HepG2 (cell line): ENCODE measurements around the gene CHRNB2. TPM values are rescaled to one million over a fixed set of nuclear protein-coding genes. Genes with fewer than 3 reads are reported as not detected.

Source experiments
- BORCS8-MEF2B ChIP-seq: sonication (generic); formaldehyde crosslinking; IDR thresholded peaks from 2 replicates; pipeline ENCODE4 v1.8.0; 2022; ENCODE audit warnings: mild to moderate bottlenecking, missing genetic modification reagents
- EED ChIP-seq: sonication (generic); formaldehyde crosslinking; IDR thresholded peaks from 2 replicates; pipeline ENCODE4 v1.5.0; 2020; ENCODE audit warnings: mild to moderate bottlenecking, missing genetic modification reagents
- GLMP ChIP-seq: sonication (generic); formaldehyde crosslinking; IDR thresholded peaks from 2 replicates; pipeline ENCODE4 v1.9.0; 2021; ENCODE audit warnings: missing genetic modification reagents, mild to moderate bottlenecking, borderline replicate concordance
- HNRNPH1 ChIP-seq: fragments of 200-400 bp; formaldehyde crosslinking; optimal IDR thresholded peaks from 2 replicates; pipeline ENCODE3; 2017; ENCODE audit warnings: mild to moderate bottlenecking, low read depth, low read length
- HNRNPUL1 ChIP-seq: fragments of 200-400 bp; formaldehyde crosslinking; IDR thresholded peaks from 2 replicates; pipeline ENCODE4 v1.6.1; 2017; ENCODE audit warnings: low read depth, mild to moderate bottlenecking, low read length, moderate library complexity
- JDP2 ChIP-seq: sonication (generic); formaldehyde crosslinking; IDR thresholded peaks from 2 replicates; pipeline ENCODE4 v1.8.1; 2022; ENCODE audit warnings: missing genetic modification reagents, borderline replicate concordance
- MLXIP ChIP-seq: sonication (generic); formaldehyde crosslinking; IDR thresholded peaks from 2 replicates; pipeline ENCODE4 v1.9.0; 2021; ENCODE audit warnings: missing genetic modification reagents, borderline replicate concordance
- ZBTB20 ChIP-seq: sonication (generic); formaldehyde crosslinking; IDR thresholded peaks from 2 replicates; pipeline ENCODE4 v1.8.1; 2023; ENCODE audit warnings: missing genetic modification reagents, low read depth, mild to moderate bottlenecking, borderline replicate concordance
- ZBTB38 ChIP-seq: sonication (generic); formaldehyde crosslinking; IDR thresholded peaks from 2 replicates; pipeline ENCODE4 v1.5.1; 2020; ENCODE audit warnings: mild to moderate bottlenecking, missing genetic modification reagents
- ZFAT ChIP-seq: sonication (generic); formaldehyde crosslinking; conservative IDR thresholded peaks from 2 replicates; pipeline ENCODE4 v1.8.1; 2023; ENCODE audit warnings: missing genetic modification reagents, inconsistent platforms
- ZNF543 ChIP-seq: sonication (generic); formaldehyde crosslinking; IDR thresholded peaks from 2 replicates; pipeline ENCODE4 v1.4.0; 2020; ENCODE audit warnings: mild to moderate bottlenecking, missing genetic modification reagents
- ZNF670 ChIP-seq: sonication (generic); formaldehyde crosslinking; IDR thresholded peaks from 2 replicates; pipeline ENCODE4 v1.8.0; 2022; ENCODE audit warnings: mild to moderate bottlenecking, missing genetic modification reagents, borderline replicate concordance
- ZNF776 ChIP-seq: sonication (generic); formaldehyde crosslinking; IDR thresholded peaks from 2 replicates; pipeline ENCODE4 v1.4.0; 2020; ENCODE audit warnings: mild to moderate bottlenecking, missing genetic modification reagents
- ZNF850 ChIP-seq: sonication (generic); formaldehyde crosslinking; conservative IDR thresholded peaks from 2 replicates; pipeline ENCODE4 v1.9.0; 2021; ENCODE audit warnings: mild to moderate bottlenecking, missing genetic modification reagents
- polyA plus RNA-seq, 8 experiments: library from polyadenylated mRNA; depleted of rRNA in 3 of 8; stranded (reverse) in 7 of 8; unstranded in 1 of 8; fragments of >200 nt; fragmentation: Illumina TruSeq in 4 of 8; extraction: Trizol in 4 of 8; gene quantifications; 2 replicates each; pipeline versions ENCODE4 v1.2.1 to v1.2.3, GENCODE V29; 2011 to 2016; ENCODE audit warnings: low read depth in 4 of 8, missing spikeins in 1 of 8, mixed read lengths in 1 of 8; ENCODE audit not compliant: insufficient read depth in 1 of 8
- total RNA-seq, 5 experiments: library from RNA; depleted of rRNA; stranded (reverse); fragments of >200 nt; fragmentation: Illumina TruSeq; extraction: Trizol; gene quantifications; 2 replicates each; pipeline ENCODE4 v1.2.3, GENCODE V29; 2016; ENCODE audit warnings: low read depth in 1 of 5
- TF ChIP-seq, protein P1 (sequence below): sonication (generic); formaldehyde crosslinking; IDR thresholded peaks from 2 replicates; pipeline ENCODE4 v1.4.0; 2020; ENCODE audit warnings: missing genetic modification reagents
- TF ChIP-seq, protein P2 (sequence below): sonication (generic); formaldehyde crosslinking; IDR thresholded peaks from 2 replicates; pipeline ENCODE4 v1.5.1; 2020; ENCODE audit warnings: mild to moderate bottlenecking, missing genetic modification reagents, moderate library complexity
- TF ChIP-seq, protein P3 (sequence below): sonication (generic); formaldehyde crosslinking; IDR thresholded peaks from 2 replicates; pipeline ENCODE4 v1.5.0; 2020; ENCODE audit warnings: missing genetic modification reagents, mild to moderate bottlenecking, borderline replicate concordance
- TF ChIP-seq, protein P4 (sequence below): fragments of 450-650 bp; IDR thresholded peaks from 2 replicates; pipeline ENCODE4 v1.6.1; 2017

Gene CHRNB2
- total and polyA plus RNA-seq, 2 of the 13 experiments (the other 11 are each of a cell fraction or from before 2014, with no cell fraction given), result 0.03 to 0.07 TPM

GRCh38 chr1:154558720-154559465, 8.7 kb upstream of the CHRNB2 start (continued):
- TF ChIP-seq, protein P1, sequence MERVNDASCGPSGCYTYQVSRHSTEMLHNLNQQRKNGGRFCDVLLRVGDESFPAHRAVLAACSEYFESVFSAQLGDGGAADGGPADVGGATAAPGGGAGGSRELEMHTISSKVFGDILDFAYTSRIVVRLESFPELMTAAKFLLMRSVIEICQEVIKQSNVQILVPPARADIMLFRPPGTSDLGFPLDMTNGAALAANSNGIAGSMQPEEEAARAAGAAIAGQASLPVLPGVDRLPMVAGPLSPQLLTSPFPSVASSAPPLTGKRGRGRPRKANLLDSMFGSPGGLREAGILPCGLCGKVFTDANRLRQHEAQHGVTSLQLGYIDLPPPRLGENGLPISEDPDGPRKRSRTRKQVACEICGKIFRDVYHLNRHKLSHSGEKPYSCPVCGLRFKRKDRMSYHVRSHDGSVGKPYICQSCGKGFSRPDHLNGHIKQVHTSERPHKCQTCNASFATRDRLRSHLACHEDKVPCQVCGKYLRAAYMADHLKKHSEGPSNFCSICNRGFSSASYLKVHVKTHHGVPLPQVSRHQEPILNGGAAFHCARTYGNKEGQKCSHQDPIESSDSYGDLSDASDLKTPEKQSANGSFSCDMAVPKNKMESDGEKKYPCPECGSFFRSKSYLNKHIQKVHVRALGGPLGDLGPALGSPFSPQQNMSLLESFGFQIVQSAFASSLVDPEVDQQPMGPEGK (CRISPR knock-in tag), result no peak
- TF ChIP-seq HNRNPH1 (no peak), GLMP (no peak), ZFAT (CRISPR knock-in tag) (peak; percentile 93), ZNF850 (CRISPR knock-in tag) (0 out of 2 replicates have a peak, but pooled peaks have one; percentile 58), ZNF670 (CRISPR knock-in tag) (peak; percentile 87; the same call in 1 of the 2 replicates), ZNF776 (CRISPR knock-in tag) (peak; percentile 98), HNRNPUL1 (0 out of 2 replicates have a peak, but pooled peaks have one; percentile 46), MLXIP (CRISPR knock-in tag) (peak; percentile 87), ZBTB38 (CRISPR knock-in tag) (peak; percentile 94), EED (CRISPR knock-in tag) (peak; percentile 96), ZBTB20 (CRISPR knock-in tag) (peak; percentile 96; the same call in 1 of the 2 replicates), BORCS8-MEF2B (CRISPR knock-in tag) (peak; percentile 98), ZNF543 (CRISPR knock-in tag) (peak; percentile 99), JDP2 (peak; percentile 92)
- TF ChIP-seq, protein P2, sequence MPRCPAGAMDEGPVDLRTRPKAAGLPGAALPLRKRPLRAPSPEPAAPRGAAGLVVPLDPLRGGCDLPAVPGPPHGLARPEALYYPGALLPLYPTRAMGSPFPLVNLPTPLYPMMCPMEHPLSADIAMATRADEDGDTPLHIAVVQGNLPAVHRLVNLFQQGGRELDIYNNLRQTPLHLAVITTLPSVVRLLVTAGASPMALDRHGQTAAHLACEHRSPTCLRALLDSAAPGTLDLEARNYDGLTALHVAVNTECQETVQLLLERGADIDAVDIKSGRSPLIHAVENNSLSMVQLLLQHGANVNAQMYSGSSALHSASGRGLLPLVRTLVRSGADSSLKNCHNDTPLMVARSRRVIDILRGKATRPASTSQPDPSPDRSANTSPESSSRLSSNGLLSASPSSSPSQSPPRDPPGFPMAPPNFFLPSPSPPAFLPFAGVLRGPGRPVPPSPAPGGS, result peak; percentile 99
- TF ChIP-seq, protein P3, sequence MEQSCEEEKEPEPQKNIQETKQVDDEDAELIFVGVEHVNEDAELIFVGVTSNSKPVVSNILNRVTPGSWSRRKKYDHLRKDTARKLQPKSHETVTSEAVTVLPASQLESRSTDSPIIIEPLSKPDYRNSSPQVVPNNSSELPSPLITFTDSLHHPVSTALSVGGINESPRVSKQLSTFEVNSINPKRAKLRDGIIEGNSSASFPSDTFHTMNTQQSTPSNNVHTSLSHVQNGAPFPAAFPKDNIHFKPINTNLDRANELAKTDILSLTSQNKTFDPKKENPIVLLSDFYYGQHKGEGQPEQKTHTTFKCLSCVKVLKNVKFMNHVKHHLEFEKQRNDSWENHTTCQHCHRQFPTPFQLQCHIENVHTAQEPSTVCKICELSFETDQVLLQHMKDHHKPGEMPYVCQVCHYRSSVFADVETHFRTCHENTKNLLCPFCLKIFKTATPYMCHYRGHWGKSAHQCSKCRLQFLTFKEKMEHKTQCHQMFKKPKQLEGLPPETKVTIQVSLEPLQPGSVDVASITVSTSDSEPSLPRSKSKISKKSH (CRISPR knock-in tag), result peak; percentile 99
- TF ChIP-seq, protein P4, sequence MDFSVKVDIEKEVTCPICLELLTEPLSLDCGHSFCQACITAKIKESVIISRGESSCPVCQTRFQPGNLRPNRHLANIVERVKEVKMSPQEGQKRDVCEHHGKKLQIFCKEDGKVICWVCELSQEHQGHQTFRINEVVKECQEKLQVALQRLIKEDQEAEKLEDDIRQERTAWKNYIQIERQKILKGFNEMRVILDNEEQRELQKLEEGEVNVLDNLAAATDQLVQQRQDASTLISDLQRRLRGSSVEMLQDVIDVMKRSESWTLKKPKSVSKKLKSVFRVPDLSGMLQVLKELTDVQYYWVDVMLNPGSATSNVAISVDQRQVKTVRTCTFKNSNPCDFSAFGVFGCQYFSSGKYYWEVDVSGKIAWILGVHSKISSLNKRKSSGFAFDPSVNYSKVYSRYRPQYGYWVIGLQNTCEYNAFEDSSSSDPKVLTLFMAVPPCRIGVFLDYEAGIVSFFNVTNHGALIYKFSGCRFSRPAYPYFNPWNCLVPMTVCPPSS, result 0 out of 2 replicates have a peak, but pooled peaks have one; percentile 23
